MM.1S (cell line): ENCODE data around the gene GRM1.

Experiments
- DNase-seq: peaks from one replicate; pipeline ENCODE4 v3.0.0-alpha.2; 2015
- H2AFZ ChIP-seq: fragments of 300-600 bp; sonication (generic); 2 replicates; pipeline ENCODE4 v1.6.0; 2016; ENCODE audit warnings: antibody characterized with exemption, low read length
- H3F3A ChIP-seq: fragments of 300-600 bp; sonication (generic); 2 replicates; pipeline ENCODE4 v1.6.1; 2016; ENCODE audit warnings: mild to moderate bottlenecking, antibody characterized with exemption, low read length, moderate library complexity, mixed read lengths; ENCODE audit not compliant: insufficient read depth
- H3K27ac ChIP-seq: fragments of 300-600 bp; sonication (generic); 2 replicates; pipeline ENCODE4 v1.5.1; 2016; ENCODE audit warnings: mild to moderate bottlenecking, low read length
- H3K27me3 ChIP-seq: fragments of 300-600 bp; sonication (generic); replicated peaks from 2 replicates; pipeline ENCODE4 v1.6.0; 2016; ENCODE audit warnings: low read length; ENCODE audit not compliant: insufficient read depth
- H3K36me3 ChIP-seq: fragments of 300-600 bp; sonication (generic); replicated peaks from 2 replicates; pipeline ENCODE4 v1.6.1; 2016; ENCODE audit warnings: mild to moderate bottlenecking, low read length, mixed read lengths; ENCODE audit not compliant: insufficient read depth
- H3K4me1 ChIP-seq: fragments of 300-600 bp; sonication (generic); 2 replicates; pipeline ENCODE4 v1.6.1; 2016; ENCODE audit warnings: low read length, mixed read lengths
- H3K4me2 ChIP-seq: fragments of 300-600 bp; sonication (generic); 2 replicates; pipeline ENCODE4 v1.6.0; 2016; ENCODE audit warnings: low read depth, low read length
- H3K4me3 ChIP-seq: fragments of 300-600 bp; sonication (generic); 2 replicates; pipeline ENCODE4 v1.5.1; 2016; ENCODE audit warnings: low read length, mixed read lengths
- H3K79me2 ChIP-seq: fragments of 300-600 bp; sonication (generic); 2 replicates; pipeline ENCODE4 v1.6.1; 2016; ENCODE audit warnings: mixed run types, low read length, mixed read lengths
- H3K9ac ChIP-seq: fragments of 300-600 bp; sonication (generic); 2 replicates; pipeline ENCODE4 v1.6.1; 2016; ENCODE audit warnings: low read length, mixed read lengths
- H3K9me2 ChIP-seq: fragments of 300-600 bp; sonication (generic); replicated peaks from 2 replicates; pipeline ENCODE4 v1.6.1; 2016; ENCODE audit warnings: mild to moderate bottlenecking, low read length, mixed read lengths; ENCODE audit not compliant: insufficient read depth
- H3K9me3 ChIP-seq: fragments of 300-600 bp; sonication (generic); replicated peaks from 2 replicates; pipeline ENCODE4 v1.6.1; 2016; ENCODE audit warnings: mild to moderate bottlenecking, low read length, mixed read lengths; ENCODE audit not compliant: insufficient read depth
- H4K20me1 ChIP-seq: fragments of 300-600 bp; sonication (generic); 2 replicates; pipeline ENCODE4 v1.6.1; 2016; ENCODE audit warnings: mild to moderate bottlenecking, low read length, moderate library complexity, mixed read lengths; ENCODE audit not compliant: insufficient read depth
- EZH2 ChIP-seq: fragments of 300-600 bp; sonication (generic); optimal IDR thresholded peaks from 2 replicates; pipeline ENCODE3; 2017; ENCODE audit warnings: low read depth, mild to moderate bottlenecking, antibody characterized with exemption, low read length, mixed read lengths
- EZH2phosphoT487 ChIP-seq: fragments of 300-600 bp; sonication (generic); IDR thresholded peaks from 2 replicates; pipeline ENCODE4 v1.6.1; 2018; ENCODE audit warnings: antibody characterized with exemption, low read length
- TF ChIP-seq, protein P1 (sequence below): fragments of 300-600 bp; sonication (generic); IDR thresholded peaks from 2 replicates; pipeline ENCODE4 v1.5.1; 2016; ENCODE audit warnings: antibody characterized with exemption, low read length, mixed read lengths

The GRM1 gene

DNA sequence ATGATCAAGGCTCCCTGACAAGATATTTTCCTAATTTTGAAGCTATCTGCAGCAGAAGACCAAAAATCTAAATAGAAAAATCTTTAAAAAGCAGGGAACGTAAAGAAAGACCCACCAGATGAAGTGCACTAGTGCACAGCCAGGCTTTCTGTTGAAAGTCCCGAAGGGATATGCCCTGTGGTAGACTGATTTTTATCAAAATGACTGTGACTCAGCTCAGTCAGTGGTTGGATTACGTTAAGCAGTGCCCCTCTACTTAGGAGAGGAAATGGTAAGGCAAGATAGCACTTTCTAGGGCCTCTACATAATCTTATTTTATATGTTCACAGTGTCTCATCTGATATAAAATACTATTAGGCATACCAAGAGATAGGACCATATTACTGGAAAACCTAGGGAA is 391.4 kb downstream of the GRM1 start:
- H4K20me1 ChIP-seq, result no peaks in the 10 kb centered on the region
- no peak overlapping the region for H3K4me3 ChIP-seq
- H3K27ac ChIP-seq, result no peak overlapping the region
- H3K4me1 ChIP-seq, result no peaks in the 10 kb centered on the region
- no peaks in the 10 kb centered on the region for H3F3A ChIP-seq
- no peak overlapping the region for H2AFZ ChIP-seq
- H3K27me3 ChIP-seq, result no peaks in the 10 kb centered on the region
- H3K36me3 ChIP-seq, result no peaks in the 10 kb centered on the region
- H3K9me3 ChIP-seq, result no peaks in the 10 kb centered on the region
- H3K4me2 ChIP-seq, result no peak overlapping the region
- no peaks in the 10 kb centered on the region for H3K79me2 ChIP-seq
- DNase-seq, result no peak
- H3K9ac ChIP-seq, result no peak overlapping the region
- H3K9me2 ChIP-seq, result no peaks in the 10 kb centered on the region
- no peak for TF ChIP-seq EZH2
- no peak for TF ChIP-seq EZH2phosphoT487
- TF ChIP-seq, protein P1, sequence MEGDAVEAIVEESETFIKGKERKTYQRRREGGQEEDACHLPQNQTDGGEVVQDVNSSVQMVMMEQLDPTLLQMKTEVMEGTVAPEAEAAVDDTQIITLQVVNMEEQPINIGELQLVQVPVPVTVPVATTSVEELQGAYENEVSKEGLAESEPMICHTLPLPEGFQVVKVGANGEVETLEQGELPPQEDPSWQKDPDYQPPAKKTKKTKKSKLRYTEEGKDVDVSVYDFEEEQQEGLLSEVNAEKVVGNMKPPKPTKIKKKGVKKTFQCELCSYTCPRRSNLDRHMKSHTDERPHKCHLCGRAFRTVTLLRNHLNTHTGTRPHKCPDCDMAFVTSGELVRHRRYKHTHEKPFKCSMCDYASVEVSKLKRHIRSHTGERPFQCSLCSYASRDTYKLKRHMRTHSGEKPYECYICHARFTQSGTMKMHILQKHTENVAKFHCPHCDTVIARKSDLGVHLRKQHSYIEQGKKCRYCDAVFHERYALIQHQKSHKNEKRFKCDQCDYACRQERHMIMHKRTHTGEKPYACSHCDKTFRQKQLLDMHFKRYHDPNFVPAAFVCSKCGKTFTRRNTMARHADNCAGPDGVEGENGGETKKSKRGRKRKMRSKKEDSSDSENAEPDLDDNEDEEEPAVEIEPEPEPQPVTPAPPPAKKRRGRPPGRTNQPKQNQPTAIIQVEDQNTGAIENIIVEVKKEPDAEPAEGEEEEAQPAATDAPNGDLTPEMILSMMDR, result no peak

DNA sequence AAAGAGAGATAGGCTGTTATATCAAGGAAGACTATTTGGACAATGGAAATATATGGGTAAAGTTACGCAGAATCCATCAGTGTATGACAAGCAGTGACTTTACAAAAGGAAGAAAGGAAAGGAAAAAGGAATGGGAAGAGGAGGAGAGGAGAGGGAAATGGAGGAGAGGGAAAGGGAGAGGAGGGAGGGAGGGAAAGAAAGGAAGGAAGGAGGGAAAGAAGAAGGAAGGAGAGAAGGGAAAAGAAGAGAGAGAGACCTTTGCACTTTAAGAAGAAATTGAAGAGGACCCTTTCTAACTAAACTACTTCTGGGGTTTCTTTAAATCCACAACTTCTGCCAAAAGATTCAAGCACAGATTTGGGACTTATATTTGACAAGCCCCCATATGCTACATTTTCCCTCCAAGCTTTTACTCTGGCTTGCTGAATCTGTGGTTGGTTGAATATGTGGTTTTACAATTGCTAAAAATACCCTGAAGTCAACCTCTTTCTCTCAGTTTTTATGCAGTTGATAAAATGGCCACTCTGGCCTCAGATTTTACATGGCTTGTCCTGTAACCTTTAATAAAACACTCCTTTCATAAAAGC is 394.0 kb downstream of the GRM1 start:
- Histone ChIP-seq H3K27me3 (no peaks in the 10 kb centered on the region), H3K4me1 (no peaks in the 10 kb centered on the region), H2AFZ (0 out of 2 replicates have a peak overlapping the region, but pooled peaks have one; percentile 6), H3K9ac (no peak overlapping the region), H3K79me2 (no peaks in the 10 kb centered on the region), H3F3A (no peaks in the 10 kb centered on the region), H4K20me1 (no peaks in the 10 kb centered on the region), H3K27ac (no peak overlapping the region), H3K36me3 (no peaks in the 10 kb centered on the region), H3K9me3 (no peaks in the 10 kb centered on the region), H3K9me2 (no peaks in the 10 kb centered on the region), H3K4me2 (no peak overlapping the region), H3K4me3 (no peak overlapping the region)
- DNase-seq, result no peak
- TF ChIP-seq, protein P1, result no peak
- TF ChIP-seq EZH2phosphoT487 (no peak), EZH2 (no peak)

GRCh38 chr6:146423452-146423851 is 394.6 kb downstream of the GRM1 start:
- Histone ChIP-seq H2AFZ (0 out of 2 replicates have a peak overlapping the region, but pooled peaks have one; percentile 6), H3K36me3 (no peaks in the 10 kb centered on the region), H3K27ac (no peak overlapping the region), H3K27me3 (no peaks in the 10 kb centered on the region), H3K4me3 (no peak overlapping the region), H3F3A (no peaks in the 10 kb centered on the region), H3K79me2 (no peaks in the 10 kb centered on the region), H3K9me2 (no peaks in the 10 kb centered on the region), H3K4me2 (no peak overlapping the region), H3K9me3 (no peaks in the 10 kb centered on the region), H3K4me1 (no peaks in the 10 kb centered on the region), H4K20me1 (no peaks in the 10 kb centered on the region), H3K9ac (no peak overlapping the region)
- no peak for TF ChIP-seq EZH2
- TF ChIP-seq, protein P1, result no peak
- TF ChIP-seq EZH2phosphoT487, result no peak
- no peak for DNase-seq
